Astrocyte of the hippocampus (primary cell): ENCODE data around the gene LRRC23.
"Not testable (repeated sequence)": the region's sequence is repeated elsewhere in the genome, so short reads cannot be mapped to it uniquely, and the experiment has no call there.

Source experiments
- DNase-seq: peaks from one replicate; pipeline ENCODE4 v3.0.0; 2011; ENCODE audit warnings: low read depth, low spot score

The LRRC23 gene, protein sequence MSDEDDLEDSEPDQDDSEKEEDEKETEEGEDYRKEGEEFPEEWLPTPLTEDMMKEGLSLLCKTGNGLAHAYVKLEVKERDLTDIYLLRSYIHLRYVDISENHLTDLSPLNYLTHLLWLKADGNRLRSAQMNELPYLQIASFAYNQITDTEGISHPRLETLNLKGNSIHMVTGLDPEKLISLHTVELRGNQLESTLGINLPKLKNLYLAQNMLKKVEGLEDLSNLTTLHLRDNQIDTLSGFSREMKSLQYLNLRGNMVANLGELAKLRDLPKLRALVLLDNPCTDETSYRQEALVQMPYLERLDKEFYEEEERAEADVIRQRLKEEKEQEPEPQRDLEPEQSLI

DNA sequence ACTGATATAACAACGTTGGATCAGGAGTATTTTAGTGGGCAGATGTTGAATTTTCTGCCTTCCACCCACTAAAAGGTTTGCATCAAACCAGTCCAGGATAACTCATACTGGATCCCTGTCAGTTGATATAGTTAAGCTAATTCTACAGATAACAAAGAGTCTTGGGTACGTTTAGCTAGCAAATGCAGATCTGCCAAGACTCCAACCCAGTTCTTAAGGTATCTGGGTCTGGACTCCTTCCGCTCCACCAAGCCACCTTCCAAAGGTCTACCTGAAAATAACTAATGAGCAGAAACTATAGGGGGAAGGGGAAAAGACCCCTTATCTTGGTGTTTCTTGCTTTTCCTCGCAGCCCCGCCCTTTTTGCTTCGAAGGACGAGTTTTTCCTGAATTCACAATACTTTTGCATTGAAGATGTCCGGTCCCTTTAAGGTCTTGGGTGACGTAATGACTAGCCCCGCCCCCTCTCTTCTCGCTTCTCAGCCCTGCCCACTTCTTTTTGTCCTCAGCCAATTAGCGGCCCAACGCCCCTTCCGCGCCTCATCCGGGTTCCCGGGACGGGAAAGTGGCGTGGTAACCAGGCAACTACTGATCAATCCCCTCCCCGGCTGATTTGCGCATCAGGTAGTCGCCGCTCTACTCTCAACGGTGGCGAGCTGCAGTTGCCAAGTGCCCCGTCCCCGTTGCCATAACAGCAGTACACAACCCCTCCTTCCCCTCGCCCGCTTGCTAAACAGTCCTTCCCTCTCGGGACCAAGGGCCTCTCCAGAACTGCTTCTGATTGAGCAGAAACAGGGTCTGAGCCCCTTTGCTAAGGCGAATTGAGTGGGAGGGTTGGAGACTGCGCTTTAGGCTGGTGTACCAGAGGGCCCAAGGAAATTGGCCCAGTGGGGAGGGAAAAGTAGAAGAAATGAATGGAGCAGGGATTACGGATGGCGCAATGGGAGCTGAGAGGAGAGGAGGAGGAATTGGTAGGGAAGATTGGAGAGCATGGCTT is at the start of gene LRRC23:
Gene LRRC23, plus strand, starts transcription at position 543 of the 997 bp plus-strand sequence. CDS start 812 bp downstream, outside the sequence.
- DNase-seq, result peak; percentile 98

DNA sequence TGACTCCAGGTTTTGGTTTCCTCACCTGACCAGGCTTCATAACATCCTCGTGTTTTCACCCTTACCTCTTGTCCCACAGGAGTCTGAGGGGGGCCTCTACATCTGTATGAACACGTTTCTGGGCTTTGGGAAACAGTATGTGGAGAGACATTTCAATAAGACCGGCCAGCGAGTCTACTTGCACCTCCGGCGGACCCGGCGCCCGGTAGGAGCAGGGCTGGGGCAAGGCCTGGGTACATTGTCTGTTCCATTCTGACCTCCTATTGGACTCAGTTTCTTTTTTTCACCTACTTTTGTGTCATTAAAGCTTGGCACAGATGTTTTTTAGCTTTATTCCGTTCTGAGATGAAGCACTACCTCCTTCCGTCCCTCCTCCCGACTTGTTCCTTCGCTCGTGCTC is 49.3 kb upstream of the LRRC23 start:
- no peak for DNase-seq

DNA sequence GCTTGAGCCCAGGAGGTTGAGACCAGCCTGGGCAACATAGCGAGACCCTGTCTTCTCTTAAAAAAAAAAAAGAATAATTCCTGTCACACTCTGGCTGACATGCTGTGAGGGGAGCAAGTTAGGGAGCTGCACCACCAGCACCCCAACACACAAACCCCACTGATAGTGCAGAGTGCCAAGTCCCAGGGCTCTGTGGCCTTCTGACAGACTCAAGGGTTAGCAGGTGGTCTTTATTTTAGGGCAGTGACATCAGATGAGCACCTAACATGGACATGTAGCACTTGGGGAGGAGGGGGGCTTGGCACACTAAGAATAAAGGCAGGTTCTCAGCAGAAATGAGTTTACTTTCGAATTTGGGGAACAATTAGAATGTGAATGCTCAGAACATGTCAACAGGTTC is 45.8 kb upstream of the LRRC23 start:
- DNase-seq, result no peak

DNA sequence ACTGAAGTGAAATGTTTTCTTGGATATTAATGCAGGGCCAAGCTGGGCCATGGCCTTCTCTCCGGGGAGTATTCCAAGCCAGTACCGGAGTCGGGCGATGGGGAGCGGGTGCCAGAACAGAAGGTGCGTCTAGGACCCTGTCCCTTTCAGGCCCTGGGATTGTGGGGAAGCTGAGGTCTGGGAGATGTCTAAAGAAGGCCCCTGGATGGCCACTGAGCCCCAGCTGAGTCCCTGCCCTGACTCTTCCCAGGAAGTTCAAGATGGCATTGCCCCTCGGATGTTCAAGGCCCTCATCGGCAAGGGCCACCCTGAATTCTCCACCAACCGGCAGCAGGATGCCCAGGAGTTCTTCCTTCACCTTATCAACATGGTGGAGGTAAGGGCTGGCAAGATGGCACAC is 44.5 kb upstream of the LRRC23 start:
- DNase-seq, result no peak

GRCh38 chr12:6860942-6861341 is 43.7 kb upstream of the LRRC23 start:
- DNase-seq, result no peak

DNA sequence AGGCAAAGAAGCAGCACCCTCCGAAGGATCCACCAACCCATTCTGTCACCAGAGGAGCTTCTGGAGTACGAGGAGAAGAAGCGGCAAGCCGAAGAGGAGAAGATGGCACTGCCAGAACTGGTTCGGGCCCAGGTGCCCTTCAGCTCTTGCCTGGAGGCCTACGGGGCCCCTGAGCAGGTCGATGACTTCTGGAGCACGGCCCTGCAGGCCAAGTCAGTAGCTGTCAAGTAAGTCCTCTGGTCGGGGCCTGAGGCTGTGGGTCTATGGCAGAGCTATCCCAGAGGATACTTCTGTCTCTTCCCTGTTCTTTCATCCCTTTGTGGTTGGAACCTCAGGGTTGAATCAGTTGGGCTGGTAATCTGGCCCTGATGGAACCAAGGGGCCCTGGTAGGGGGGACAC is 43.2 kb upstream of the LRRC23 start:
- no peak for DNase-seq

DNA sequence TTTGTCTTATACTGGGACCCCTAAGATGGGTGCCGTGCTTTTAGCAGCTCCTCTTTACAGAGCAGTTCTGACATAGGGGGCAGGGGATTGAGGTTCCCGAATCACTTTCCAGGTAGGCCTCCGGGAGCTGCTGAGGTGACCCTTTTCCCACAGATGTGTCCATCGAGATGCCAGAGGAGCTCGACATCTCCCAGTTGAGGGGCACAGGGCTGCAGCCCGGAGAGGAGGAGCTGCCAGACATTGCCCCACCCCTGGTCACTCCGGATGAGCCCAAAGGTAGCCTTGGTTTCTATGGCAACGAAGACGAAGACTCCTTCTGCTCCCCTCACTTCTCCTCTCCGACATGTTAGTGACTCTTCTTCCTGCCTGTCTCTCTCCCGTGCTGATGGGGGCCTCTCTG is 41.6 kb upstream of the LRRC23 start:
- DNase-seq, result no peak

DNA sequence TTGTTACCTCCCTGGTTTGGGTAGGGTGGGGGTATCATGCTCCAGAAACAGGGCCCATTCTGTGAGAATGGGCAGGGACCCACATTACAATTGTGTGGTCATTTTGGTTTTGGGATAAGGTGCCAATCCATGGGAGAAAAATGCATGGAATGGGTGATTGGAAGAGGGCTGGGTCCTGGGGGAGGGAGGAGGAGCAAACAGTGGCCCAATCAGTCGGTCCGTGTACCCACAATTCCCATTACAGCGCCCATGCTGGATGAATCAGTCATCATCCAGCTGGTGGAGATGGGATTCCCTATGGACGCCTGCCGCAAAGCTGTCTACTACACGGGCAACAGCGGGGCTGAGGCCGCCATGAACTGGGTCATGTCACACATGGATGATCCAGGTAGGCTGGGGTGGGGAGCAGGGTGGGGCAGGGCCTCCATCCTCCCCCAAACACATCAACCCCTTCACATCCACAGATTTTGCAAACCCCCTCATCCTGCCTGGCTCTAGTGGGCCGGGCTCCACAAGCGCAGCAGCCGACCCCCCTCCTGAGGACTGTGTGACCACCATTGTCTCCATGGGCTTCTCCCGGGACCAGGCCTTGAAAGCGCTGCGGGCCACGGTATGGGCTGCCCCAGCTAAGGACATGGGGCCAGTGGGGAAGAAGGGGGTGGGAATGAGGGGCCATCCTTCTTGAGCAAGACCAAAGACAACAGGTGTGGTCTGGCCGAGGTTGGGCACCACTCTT is 40.9 kb upstream of the LRRC23 start:
- peak; percentile 55 for DNase-seq

GRCh38 chr12:6865307-6865706 is 39.3 kb upstream of the LRRC23 start:
- not testable (repeated sequence) for DNase-seq

DNA sequence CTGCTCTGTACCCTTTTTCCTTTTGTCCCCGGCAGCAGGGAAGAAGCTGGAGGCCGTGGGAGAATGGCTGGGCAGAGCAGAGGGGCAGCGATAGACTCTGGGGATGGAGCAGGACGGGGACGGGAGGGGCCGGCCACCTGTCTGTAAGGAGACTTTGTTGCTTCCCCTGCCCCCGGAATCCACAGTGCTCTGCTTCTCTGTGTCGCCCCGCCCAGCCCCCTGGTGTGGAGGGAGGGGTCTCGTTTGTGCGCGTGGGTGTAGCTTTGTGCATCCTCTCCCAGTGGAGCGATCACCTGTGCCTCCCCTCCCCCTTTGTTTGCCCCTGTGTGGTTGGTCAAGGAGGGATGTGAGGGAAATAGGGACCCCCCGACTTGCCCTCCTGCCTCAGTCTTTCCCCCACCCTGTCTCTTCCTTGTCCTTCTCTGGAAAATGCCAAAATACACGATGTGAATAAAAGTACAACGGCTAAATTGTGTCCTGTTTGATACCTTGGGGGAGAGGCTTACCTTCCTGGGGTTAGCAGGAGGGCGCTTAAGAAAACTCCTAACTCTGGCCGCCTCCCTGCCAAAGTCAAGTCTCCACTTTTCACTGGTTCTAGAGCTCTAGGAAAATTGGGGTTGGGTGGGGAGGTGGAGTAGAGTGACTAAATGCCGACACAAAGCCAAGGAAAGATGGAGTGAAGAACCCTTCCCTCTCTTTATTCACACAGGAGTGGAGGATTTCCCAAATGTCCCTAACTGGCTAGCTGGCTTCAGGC is 38.3 kb upstream of the LRRC23 start:
- no peak for DNase-seq

DNA sequence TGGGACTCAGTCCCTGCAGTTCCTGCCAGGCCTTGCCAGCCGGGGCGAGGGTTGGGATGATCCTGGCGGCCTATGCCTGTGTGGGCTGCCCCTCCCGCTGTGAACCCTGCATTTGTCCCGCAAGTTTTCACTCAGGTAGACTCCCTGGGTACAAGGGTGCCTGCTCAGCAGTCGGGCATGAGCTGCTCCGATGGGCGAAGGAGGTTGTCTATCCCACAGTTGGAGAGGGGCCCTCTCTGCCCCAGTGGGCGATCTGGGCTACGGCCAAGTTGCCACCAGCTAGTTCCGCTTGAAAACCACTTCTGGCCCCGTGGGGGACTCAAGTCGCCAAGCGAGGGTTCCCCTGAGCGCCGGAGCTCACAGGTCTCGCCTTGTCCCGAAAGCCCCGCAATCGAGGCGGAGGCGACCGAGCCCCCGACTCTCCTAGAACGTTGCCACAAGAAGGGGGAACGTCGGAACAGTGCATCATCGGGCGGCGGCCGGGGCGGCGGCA is 37.7 kb upstream of the LRRC23 start:
- DNase-seq, result no peak

DNA sequence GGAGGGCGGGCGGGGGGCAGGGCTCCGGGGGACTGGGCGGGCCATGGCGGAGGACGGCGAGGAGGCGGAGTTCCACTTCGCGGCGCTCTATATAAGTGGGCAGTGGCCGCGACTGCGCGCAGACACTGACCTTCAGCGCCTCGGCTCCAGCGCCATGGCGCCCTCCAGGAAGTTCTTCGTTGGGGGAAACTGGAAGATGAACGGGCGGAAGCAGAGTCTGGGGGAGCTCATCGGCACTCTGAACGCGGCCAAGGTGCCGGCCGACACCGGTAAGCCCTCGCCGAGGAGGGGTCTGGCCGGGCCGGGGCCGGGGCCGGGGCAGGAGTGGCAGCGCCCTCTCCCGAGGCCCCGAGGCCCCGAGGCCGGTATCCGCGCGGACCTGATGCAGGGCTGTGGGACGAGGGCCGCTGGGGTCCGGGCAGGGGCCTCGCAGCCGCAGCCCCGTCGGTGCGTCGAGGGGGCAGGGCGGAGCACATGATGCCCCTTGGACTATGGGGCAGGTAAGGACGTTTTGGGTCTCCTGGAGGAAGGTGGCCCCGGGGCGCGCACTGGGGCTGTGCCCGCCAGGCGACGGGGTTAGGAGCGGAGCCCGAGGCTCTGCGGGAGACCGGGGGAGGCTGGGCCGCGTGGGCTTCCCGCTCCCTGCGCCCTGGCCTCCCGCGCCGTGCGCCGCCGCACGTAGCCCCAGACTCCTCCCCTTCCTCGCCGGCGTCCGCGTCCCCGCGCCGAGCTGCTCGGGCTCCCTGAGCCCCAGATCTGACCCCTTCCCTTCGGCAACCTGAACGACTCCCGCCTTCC is 37.0 kb upstream of the LRRC23 start, which contains the start of gene TPI1:
Gene TPI1, plus strand, starts transcription at position 119 of the 798 bp plus-strand sequence. Its CDS starts 36 bp downstream, at position 155.
- DNase-seq, result peak; percentile 93

GRCh38 chr12:6868211-6869048 is 36.2 kb upstream of the LRRC23 start:
- DNase-seq, result peak; percentile 39

- peak; percentile 88 for DNase-seq
Measured at GRCh38 chr12:6869049-6870021, 35.3 kb upstream of the LRRC23 start.

DNA sequence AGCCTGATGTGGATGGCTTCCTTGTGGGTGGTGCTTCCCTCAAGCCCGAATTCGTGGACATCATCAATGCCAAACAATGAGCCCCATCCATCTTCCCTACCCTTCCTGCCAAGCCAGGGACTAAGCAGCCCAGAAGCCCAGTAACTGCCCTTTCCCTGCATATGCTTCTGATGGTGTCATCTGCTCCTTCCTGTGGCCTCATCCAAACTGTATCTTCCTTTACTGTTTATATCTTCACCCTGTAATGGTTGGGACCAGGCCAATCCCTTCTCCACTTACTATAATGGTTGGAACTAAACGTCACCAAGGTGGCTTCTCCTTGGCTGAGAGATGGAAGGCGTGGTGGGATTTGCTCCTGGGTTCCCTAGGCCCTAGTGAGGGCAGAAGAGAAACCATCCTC is 34.3 kb upstream of the LRRC23 start:
- DNase-seq, result not testable (repeated sequence)

GRCh38 chr12:6871052-6871957 is 33.3 kb upstream of the LRRC23 start:
- no peak for DNase-seq
